ENCODE data around the gene ATG4C. TPM values are rescaled to one million over a fixed set of nuclear protein-coding genes. Genes with fewer than 3 reads are reported as not detected.

Gene ATG4C
- total RNA-seq, 1 experiment from 2014 or later, result 13.1 TPM

GRCh38 chr1:62852253-62852652 is 68.3 kb downstream of the ATG4C start:
- Histone ChIP-seq H2AK5ac (ENCODE audit: insufficient read length, low read length) (no peak overlapping the region), H2BK12ac (ENCODE audit: insufficient read length, low read depth, low read length) (no peak overlapping the region), H3K27ac (ENCODE audit: insufficient read length, low read depth, low read length) (no peak overlapping the region), H3K4ac (ENCODE audit: low read depth, low read length) (no peak overlapping the region), H2BK120ac (ENCODE audit: low read depth, low read length, poor library complexity, severe bottlenecking) (no peak overlapping the region), H3K23me2 (ENCODE audit: insufficient read length, low read depth, low read length, poor library complexity, severe bottlenecking) (no peaks in the 10 kb centered on the region), H4K8ac (replicated peaks; ENCODE audit: insufficient read length, low read depth, low read length) (no peak overlapping the region), H3K56ac (ENCODE audit: insufficient read length, low read depth, low read length) (no peak overlapping the region), H2BK15ac (ENCODE audit: low read depth, low read length) (no peak overlapping the region), H3K79me2 (ENCODE audit: insufficient read depth, low read length) (no peaks in the 10 kb centered on the region), H4K5ac (ENCODE audit: insufficient read length, low read depth, low read length) (no peak overlapping the region), H3K79me1 (ENCODE audit: insufficient read depth, low read depth, low read length, poor library complexity, severe bottlenecking) (no peaks in the 10 kb centered on the region), H2BK20ac (ENCODE audit: low read depth, low read length, poor library complexity, severe bottlenecking) (no peak overlapping the region), H4K20me1 (ENCODE audit: control insufficient read depth, insufficient read depth, insufficient read length) (no peaks in the 10 kb centered on the region), H4K91ac (ENCODE audit: insufficient read length, low read depth, low read length) (no peak overlapping the region), H2AFZ (ENCODE audit: low read length) (no peak overlapping the region), H3K23ac (ENCODE audit: insufficient read length, low read depth, low read length) (no peak overlapping the region), H3K14ac (ENCODE audit: insufficient read depth, low read length) (no peak overlapping the region), H3K9me3 (ENCODE audit: control insufficient read depth, low read depth, low read length) (no peaks in the 10 kb centered on the region), H3K18ac (ENCODE audit: insufficient read length, low read depth, low read length) (no peak overlapping the region), H3K4me1 (ENCODE audit: insufficient read depth, low read length) (no peaks in the 10 kb centered on the region), H3T11ph (ENCODE audit: low read length) (no peak overlapping the region), H3K9ac (ENCODE audit: extremely low read depth, insufficient read length, low read length) (no peak overlapping the region), H3K4me2 (ENCODE audit: insufficient read depth, insufficient read length, low read length) (no peak overlapping the region), H3K27me3 (ENCODE audit: insufficient read depth, low read length) (no peaks in the 10 kb centered on the region), H2BK5ac (ENCODE audit: insufficient read length, low read length) (no peak overlapping the region)
- H3K27me3 Mint-ChIP-seq (ENCODE audit: low read depth), result no peaks in the 10 kb centered on the region
- peaks cover 0 to 4% of the 10 kb centered on the region in 2 experiments; a peak in 2 of 4 replicates for H3K4me1 Mint-ChIP-seq
- no peak for DNase-seq
- no peak overlapping the region for H3K27ac Mint-ChIP-seq
- no peaks in the 10 kb centered on the region for H3K9me3 Mint-ChIP-seq
- no peak overlapping the region for H3K4me3 Mint-ChIP-seq
- TF ChIP-seq CTCF (conservative IDR thresholded peaks at IDR 0.05), result no peak
- H3K36me3 Mint-ChIP-seq (ENCODE audit: insufficient read depth in 1 of 3, low read depth in 3 of 3), result no peaks in the 10 kb centered on the region; a peak in 1 of 7 replicates

Measured in H9 (cell line).